Astrocyte of the spinal cord (primary cell): ENCODE measurements around the gene SAP30L.

Experiments
- DNase-seq: peaks from one replicate; pipeline ENCODE4 v3.0.0; 2011; ENCODE audit warnings: low read depth, low spot score
- H3K4me3 ChIP-seq: 2 replicates; pipeline ENCODE4 v1.5.1; 2011; ENCODE audit warnings: low read depth, mild to moderate bottlenecking, low read length, moderate library complexity
- in situ Hi-C: cut with HindIII; loops from 2 replicates; pipeline ENCODE4 v1.10.0; 2017; ENCODE audit warnings: low sequenced_read_pairs
- TF ChIP-seq, protein P1 (sequence below): IDR thresholded peaks from 2 replicates; pipeline ENCODE4 v1.5.1; 2012; ENCODE audit warnings: low read depth, mild to moderate bottlenecking, low read length, inconsistent platforms

SAP30L gene

DNA sequence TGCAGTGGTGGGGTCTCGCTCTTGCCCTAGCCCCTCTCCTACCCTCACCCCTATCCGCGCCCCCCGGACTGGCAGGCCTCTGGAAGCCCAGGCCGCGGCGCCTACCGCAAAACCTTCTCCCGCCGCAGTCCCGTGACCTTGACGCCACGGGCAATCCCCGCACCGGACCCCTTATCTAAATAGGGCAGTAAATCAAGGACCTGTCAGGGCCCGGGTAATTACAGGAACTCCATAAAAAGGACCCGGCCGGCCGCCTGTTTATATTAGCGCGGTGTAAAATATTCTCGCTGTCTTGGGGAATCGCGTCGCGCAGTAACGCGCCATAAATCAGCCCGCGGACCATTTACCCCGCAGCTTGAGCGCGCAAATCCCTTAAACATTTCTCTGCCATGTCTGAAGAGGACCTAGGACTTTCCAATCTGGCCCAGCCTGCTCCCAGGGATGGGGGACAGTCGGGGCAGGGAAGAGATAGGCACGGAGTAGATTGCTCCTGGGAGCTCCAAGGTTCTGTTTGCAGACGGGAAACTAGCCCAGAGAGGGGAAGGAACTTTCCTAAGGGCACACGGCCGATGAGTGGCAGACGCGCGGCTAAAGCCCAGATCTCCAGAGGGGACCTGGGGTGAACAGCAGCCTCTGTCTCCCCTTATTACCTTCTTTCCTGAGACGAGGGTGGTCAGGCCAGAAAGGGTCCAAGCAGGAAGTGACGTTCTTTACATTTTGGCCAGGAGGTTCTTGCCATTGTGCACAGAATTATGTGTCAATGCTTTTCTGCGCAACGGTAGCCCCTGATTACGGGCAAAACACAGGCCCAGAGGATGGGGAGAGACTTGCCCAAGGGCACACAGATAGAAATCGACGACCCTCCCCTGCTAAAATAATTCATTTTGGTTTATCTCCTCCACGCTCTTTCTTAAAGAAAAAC, 37.0 kb downstream of the SAP30L start:
- H3K4me3 ChIP-seq = no peak overlapping the region
- TF ChIP-seq, protein P1, sequence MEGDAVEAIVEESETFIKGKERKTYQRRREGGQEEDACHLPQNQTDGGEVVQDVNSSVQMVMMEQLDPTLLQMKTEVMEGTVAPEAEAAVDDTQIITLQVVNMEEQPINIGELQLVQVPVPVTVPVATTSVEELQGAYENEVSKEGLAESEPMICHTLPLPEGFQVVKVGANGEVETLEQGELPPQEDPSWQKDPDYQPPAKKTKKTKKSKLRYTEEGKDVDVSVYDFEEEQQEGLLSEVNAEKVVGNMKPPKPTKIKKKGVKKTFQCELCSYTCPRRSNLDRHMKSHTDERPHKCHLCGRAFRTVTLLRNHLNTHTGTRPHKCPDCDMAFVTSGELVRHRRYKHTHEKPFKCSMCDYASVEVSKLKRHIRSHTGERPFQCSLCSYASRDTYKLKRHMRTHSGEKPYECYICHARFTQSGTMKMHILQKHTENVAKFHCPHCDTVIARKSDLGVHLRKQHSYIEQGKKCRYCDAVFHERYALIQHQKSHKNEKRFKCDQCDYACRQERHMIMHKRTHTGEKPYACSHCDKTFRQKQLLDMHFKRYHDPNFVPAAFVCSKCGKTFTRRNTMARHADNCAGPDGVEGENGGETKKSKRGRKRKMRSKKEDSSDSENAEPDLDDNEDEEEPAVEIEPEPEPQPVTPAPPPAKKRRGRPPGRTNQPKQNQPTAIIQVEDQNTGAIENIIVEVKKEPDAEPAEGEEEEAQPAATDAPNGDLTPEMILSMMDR = no peak
- in situ Hi-C loops = no loop called here
- DNase-seq = no peak

DNA sequence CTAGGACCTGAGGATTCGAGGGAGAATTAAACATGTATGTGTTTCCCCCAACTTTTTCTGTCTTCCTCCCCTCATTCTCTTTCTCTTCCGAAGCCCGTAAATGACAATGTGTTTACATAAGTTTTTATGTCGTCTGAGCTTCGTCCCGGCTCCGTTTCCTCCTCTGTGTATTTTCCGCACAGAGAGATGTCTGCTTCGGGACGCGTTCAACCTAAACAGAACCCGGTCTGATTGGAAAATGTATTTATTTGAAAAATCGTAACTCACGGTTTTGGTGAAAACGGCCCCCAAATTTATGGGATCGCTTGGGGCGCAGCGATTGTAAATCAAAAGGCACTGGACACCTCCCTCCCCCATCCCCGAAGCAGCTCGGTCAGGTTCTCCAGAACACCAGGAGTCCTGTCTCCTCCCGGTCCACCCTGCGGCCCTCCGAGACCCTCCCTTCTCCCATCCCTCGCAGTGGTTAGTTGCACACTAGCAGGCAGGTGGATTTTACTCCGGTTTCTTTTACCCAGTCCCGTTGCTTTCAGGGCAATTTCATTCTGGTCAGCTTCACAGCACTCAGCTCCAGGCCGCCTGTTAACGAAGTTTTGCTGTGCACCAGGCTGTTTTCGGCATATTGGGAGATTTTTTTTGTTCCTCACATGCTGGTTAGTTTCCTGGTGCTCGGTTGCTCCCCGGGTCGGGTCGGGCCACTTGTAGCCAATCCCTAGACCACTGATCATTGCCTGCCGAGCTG, 38.0 kb downstream of the SAP30L start:
- in situ Hi-C loops = no loop called here

DNA sequence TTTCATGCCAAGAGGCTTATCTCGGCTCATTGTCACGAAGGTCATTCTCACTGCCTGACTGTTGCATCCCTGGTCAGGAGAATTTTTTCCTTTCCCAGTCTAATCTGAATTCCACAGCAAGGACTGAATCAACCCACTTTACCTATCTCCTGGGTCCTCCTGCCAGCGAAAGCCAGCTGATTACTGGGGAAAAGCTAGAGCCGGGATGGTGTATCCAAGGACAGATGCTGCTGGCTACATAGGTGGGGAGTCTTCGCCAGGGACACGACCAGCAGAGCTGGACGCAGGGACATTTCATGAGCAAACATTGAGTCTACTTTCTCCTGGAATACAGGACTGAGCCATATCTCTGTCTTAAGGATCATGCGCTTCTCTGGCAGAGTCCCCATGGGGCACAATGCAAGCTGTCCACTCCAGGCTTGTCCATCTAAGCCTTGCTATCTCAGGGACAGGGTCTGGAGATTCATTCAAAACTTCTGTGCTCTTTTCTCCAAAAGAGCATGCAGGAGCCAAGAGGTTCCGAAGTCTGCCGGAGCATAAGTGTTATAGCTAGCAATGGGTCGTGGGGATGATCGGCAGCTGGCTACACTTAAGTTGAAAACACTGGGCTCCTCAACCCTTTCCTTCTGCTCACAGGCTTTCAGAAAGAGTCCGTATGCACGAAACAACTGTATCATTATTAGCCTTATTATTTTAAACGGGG, 38.7 kb downstream of the SAP30L start:
- no peak overlapping the region for H3K4me3 ChIP-seq
- TF ChIP-seq, protein P1 = no peak
- DNase-seq = no peak
- in situ Hi-C loops = no loop called here

More for the DNA sequence above, 38.0 kb downstream of the SAP30L start:
- no peak for DNase-seq
- TF ChIP-seq, protein P1 = no peak
- H3K4me3 ChIP-seq = no peak overlapping the region

DNA sequence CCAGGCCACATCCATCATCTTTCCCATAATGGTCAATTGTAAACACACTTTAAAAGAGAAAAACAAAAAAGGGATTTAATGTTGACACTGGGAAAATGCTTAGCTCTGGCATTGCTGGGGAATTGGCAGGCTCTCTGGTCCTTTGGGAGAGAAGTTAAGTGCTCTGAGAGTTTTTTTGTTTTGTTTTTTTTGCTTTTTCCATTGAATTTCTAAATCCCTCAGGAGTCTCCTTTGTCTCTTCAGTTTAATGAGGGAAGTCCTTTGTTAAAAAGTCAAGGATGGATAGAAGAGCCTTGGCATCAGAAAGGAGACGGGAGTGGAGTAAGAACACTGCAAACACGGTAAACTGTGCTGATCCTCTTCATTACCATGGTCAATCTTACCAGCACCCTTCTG, 39.3 kb downstream of the SAP30L start:
- in situ Hi-C loops = no loop called here
- no peak overlapping the region for H3K4me3 ChIP-seq
- TF ChIP-seq, protein P1 = no peak
- DNase-seq = no peak

DNA sequence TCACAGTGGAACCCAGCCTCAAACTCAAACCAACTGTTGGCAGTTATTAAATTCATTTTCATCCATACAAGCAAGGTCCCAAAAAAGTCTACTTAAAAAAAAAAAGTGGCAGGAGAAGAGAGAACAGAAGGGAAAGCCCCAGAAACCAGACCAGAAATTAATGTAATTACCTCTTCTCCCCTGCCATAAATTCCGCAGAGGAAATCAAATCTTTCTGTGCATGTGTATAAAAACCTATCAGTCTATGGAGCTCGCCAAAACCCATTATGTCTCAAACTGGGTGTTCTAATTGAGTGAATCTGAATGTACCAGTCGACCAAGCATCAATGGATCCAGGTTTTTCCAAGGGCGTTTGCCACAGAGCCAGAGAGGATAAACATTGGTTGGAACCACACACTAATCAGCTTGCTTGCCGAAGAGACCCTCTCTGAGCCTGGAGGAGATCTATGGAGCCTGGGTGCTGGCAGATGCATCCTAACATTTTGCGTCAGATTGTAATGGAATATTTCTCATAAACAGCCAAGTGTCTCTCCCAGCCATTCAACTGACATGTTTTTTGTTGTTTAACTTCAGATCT, 40.1 kb downstream of the SAP30L start:
- no peak overlapping the region for H3K4me3 ChIP-seq
- no peak for DNase-seq
- TF ChIP-seq, protein P1 = no peak
- in situ Hi-C loops = no loop called here

DNA sequence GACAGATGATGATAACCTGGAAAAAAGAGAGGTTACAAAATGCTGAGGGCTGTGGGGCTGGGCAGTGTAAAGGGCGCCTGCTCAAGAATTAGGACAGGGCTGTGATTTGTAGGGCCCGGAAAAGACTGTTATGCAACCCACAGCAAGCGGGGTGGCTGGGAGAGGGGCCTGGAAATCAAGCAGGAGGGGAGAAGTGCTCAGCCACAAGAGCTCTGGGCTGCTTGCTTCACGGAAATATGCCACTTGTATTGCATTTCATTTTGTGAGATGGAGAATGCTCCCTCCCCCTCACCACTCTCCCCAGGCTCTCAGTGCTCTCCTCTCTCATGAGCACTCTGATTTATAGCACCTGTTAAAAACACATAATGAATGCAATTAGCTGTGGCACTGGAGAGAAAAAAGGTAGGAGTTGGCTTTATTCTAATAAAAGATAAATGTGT, 40.6 kb downstream of the SAP30L start:
- TF ChIP-seq, protein P1 = no peak
- no peak for DNase-seq
- in situ Hi-C loops = no loop called here
- no peak overlapping the region for H3K4me3 ChIP-seq
